Stimulated activated CD8-positive, alpha-beta memory T cell treated with anti-CD3 and anti-CD28 coated beads, Interleukin-7, amount 100 ng/mL, for 4 hours (primary cell): ENCODE data around the gene DEPDC5.
"Not testable (repeated sequence)": the region's sequence is repeated elsewhere in the genome, so short reads cannot be mapped to it uniquely, and the experiment has no call there.

Experiments used
- DNase-seq, 2 donors: peaks; one replicate each; pipeline ENCODE4 v3.0.0-alpha.2; 2020; ENCODE audit warnings: low read depth in 2 of 2

The DEPDC5 gene

DNA sequence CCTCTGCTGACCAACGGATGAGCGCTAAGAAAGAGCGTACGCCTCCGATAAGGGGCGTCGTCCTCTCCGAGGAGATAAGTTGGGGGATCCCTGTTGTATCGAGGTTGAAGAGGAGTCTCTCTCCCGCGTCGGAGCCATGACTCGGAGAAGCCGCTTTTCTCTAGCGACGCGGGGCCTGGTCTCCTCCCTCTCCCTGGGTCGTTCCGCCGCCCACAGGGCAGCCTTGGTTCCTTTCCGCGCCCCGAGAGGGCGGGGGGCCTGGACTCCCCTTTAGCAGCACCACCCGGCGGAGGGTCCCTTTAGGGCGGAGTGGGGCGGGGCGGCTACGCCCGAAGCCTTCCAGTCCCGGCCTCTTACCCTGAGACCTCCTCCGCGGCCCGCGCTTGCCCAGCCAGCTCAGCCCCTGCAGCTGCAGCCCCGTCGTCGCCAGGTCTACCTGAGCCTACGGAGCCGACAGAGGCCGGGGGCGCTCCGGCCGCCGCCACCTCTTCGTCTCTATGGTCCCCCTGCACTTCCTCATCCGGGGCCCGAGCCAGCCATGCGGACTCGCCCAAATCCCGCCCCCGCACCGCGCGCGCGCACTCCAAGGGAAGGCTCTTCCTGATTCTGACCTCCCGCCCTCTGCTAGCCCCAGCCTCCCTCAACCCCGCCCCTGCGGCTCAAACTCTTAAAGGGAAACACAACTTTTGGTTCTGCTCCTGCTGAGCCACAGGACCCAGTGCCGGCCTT is 4.0 kb upstream of the DEPDC5 start, which contains the start of gene PRR14L:
PRR14L (minus strand) TSS at position 497 of the 729 bp plus-strand sequence. CDS start 11,272 bp downstream, outside the sequence.
- peak; percentile 97 to 99 for DNase-seq

DNA sequence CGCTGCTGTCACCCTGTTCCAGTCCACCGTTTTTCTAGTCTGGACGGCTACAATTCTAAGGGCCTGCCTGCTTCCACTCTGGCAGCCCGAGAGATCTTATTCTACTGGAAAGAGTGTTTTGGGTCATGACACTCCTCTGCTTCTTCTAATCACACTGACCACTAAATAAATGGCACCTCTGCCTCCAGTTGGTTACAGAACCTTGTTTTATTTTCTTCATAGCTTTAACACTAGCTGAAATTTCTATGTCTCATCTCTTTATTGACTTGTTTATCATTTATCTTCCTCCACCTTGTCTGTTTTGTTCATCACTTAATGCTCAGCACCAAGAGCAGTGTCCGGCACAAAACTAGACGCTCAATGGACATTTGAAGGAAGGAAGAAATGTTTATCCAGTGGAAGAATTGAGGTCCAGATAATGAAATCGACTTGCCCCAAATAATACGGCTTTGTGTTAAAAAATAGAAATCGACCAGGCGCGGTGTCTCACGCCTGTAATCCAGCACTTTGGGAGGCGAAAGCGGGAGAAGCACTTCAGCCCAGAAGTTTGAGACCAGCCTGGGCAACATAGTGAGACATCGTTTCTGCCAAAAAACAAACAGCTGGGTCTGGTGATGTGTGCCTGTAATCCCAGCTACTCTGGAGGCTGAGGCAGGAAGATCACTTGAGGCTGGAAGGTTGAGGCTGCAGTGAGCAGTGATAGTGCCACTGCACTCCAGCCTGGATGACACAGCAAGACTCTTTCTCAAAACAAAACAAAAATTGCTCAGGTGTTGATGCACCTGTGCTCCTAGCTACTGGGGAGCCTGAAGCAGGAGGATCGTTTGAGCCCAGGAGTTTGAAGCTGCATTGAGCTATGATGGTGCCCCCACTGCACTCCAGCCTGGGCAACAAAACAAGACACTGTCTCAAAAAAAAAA is 3.2 kb upstream of the DEPDC5 start:
- DNase-seq, result no peak

DNA sequence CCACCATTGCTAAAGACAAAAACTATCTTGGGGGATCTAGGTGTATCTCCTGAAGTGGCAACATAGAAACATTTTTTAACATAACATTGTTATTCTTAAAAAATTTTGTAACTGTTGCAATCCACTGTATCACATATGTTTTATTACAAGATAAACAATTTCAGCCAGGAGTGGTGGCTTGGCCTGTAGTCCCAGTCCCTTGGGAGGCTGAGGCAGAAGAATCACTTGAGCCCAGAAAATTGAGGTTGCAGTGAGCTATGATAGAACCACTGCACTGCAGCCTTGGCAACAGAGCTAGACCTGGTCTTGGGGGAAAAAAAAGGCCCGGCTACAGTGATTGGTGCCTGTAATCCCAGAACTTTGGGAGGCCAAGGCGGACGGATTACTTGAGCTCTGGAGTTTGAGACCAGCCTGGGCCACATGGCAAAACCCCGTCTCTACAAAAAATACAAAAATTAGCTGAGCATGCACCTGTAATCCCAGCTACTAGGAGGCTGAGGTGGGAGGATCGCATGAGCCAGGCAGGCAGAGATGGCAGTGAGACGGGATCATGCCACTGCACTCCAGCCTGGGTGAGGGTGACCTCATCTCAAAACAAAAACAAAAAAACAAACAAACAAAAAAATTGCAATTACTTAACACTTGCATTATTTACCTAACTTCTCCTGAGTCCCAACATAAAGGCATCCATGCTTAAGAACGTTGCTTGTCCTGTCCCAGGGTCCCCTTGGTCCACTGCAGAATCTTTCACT is 1.5 kb upstream of the DEPDC5 start:
- no peak for DNase-seq

DNA sequence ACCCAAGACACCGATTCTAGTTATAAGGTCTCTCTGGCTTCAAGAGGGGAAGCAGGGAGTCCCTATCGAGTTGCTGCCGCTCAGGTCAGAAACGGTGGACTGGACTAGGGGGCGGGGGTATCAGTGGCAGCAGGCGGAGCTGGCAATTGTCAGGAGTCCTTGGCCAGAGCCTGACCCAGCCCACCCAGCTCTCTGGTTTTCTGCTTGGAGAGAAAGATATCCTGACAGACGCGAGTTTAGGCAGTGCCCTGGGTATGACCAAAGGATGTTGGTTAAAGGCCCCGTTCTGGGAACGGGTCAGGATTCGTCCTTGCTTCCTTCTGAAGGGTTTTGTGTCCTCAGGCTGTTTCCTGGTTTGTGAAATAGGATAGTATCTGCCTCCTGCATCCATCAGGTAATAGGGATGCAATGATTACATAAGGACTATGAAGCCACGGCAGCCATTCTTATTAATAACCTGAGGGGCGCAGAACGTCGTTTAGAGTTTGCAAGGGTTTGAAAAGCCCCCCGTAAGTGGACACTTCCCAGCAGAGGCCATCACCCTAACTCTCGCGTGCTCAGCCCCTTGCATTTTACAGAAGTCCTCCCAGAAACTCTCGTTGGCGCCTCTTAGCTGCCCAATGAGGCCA is 700 bp upstream of the DEPDC5 start:
- no peak for DNase-seq

DNA sequence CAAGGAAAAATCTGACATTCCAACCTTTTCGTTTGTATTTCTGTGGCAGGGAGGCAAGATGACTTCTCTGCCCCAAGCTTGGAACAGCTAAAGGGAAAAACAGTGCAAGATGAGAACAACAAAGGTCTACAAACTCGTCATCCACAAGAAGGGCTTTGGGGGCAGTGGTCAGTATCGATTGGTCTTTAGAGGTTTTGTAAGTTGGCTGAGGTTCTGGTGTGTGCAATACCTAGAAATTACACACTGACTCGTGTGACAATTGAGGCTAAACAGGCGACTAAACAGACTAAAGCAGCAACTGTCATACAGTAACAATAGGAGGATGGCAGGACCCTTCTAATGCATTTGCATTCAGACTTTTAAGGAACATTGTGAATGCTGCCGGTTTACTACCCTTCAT is 994 bp downstream of the DEPDC5 start:
- DNase-seq, result no peak

DNA sequence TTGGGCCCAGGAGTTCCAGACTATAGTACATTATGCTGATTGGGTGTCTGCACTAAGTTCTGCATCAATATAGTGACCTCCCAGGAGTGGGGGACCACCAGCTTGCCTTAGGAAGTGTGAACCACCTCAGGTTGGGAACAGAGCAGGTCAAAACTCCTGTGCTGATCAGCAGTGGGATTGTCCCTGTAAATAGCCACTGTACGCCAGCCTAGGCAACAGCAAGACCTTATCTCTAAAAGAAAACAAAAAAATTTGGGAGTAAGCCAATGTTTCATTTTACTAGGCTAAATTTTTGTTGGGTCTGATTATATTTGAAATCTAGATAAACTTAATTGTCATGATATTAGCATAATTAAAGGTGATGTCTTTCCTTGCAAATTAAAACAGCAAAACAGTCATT is 3.4 kb downstream of the DEPDC5 start:
- DNase-seq, result no peak

DNA sequence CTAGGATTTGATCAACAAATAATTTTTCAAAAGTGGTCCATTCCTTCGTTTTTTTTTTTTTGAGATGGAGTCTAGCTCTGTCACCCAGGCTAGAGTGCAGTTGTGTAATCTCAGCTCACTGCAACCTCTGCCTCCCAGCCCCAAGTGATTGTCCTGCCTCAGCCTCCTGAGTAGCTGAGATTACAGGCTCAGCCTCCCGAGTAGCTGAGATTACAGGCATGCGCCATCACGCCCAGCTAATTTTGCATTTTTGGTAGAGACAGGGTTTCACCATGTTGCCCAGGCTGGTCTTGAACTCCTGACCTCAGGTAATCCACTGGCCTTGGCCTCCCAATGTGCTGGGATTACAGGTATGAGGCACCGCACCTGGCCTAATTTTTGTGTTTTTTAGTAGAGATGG is 5.0 kb downstream of the DEPDC5 start:
- DNase-seq, result not testable (repeated sequence)

DNA sequence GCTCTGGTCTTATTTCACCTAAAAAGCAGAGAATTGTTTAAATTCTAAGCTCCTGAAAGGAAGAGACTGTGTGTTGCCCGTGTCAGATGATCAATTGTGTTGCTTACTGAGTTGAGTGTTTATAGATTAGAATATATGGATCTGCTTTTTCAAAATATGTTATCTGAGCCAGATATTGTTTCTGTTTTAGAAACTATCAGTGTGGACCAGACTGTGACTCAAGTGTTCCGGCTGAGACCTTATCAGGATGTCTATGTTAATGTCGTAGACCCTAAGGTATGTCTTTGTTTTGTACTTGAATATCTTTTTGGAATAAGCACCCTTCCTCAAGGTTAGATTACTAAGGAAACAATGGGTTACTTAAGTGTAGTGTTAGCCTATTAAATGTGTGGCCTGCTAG is 11.0 kb downstream of the DEPDC5 start:
- no peak for DNase-seq

DNA sequence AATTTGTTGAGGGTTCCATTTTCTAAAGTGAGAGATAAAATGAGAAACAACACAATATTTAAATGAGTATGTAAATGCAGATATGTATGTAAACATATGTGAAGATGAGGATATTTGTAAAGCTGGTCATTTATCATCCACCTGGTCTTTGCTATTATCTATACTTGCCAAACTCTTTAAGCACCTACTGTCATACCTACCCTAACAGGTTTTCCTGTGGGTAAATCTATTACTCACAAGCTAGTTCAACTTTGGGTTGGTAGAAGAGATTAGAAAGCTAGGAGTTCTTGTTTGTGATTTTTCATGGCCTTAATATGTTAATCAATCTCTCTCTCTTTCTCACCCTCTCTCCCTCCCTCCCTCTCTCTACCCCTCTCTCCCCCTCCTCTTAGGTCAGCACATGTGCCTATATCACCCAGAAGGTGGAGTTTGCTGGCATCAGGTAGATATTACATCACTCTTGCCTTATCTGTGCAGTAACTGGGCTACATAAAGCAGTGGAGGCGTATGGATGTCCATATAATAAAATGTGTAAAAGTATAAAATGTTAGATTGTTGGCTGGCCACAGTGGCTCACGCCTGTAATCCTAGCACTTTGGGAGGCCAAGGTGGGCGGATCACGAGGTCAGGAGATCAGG is 14.7 kb downstream of the DEPDC5 start:
- no peak for DNase-seq

DNA sequence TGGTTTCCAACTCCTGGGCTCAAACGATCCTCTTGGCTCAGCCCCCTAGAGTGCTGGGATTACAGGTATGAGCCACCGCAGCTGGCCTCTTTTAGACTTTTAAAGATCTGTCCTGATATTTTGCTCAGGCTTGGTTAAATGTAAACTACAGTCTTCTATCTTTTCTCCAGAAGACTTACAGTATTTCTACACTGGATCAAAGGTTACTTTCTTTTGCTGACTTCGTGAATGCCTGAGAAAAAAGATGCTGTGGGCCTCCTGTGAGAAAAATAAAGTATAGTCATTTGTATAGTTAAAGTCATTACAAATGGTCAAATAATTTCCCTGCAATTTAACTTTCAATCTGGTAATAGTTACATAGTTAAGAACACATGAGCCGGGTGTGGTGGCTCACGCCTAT is 19.6 kb downstream of the DEPDC5 start:
- DNase-seq, result no peak

DNA sequence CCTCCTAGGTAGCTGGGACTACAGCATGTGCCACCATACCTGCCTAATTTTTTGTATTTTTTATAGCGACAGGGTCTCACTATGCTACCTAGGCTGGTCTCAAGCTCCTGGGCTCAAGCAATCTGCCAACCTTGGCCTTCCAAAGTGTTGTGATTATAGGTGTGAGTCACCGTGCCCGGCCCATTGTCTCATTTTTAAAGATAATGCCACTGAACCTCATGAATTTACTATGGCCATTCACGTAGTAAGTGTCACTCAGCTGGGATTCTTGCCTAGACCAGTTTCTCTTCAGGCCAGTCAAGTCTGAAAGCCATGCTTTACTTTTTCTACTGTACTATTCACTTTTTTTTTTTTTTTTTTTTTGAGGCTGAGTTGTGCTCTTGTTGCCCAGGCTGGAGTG is 22.4 kb downstream of the DEPDC5 start:
- no peak for DNase-seq

DNA sequence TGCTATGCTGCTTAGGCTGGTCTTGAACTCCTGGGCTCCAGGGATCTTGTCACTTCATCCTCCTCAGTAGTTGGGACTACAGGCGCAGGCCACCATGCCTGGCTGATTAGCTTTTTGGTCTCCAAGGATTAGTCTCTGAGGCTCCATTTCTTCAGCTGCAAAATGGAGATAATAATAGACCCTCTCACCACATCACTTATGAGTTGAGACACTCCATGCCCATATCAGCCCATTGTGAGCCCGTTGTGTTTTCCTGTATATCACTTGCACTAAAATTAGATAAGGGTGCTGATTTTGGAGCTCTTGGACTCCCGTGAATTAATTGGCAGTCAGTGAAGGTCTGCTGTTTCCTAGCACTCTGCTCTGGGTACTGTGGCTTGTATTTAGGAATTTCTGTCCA is 36.0 kb downstream of the DEPDC5 start:
- DNase-seq, result no peak

DNA sequence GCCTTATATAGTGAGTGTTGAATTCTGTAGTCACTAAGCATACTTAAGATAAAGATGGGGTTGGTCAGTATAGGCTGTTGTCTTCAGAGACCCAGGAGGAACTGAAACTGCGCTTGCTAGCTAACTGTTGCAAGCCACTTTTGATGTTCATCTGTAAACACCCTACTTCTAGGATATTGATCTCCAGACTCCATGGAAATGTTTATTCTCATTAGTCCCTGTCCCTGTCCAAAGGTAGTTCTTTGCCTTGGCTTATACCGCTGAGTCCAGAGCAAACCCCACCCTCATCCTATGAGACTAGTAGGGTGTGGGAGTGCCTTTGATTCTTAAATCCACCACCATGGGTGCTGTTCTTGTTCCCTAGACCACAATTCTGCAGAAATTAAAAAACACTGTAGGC is 36.4 kb downstream of the DEPDC5 start:
- DNase-seq, result no peak

DNA sequence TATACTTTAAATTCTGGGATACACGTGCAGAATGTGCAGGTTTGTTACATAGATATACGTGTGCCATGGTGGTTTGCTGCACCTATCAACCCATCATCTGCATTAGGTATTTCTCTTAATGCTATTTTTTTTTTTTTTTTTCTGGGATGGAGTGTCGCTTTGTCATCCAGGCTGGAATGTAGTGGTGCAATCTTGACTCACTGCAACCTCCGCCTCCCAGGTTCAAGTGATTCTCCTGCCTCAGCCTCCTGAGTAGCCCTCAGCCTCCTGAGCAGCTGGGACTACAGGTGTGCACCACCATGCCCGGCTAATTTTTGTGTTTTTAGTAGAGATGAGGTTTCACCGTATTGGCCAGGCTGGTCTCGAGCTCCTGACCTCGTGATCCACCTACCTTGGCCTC is 45.5 kb downstream of the DEPDC5 start:
- DNase-seq, result not testable (repeated sequence)

DNA sequence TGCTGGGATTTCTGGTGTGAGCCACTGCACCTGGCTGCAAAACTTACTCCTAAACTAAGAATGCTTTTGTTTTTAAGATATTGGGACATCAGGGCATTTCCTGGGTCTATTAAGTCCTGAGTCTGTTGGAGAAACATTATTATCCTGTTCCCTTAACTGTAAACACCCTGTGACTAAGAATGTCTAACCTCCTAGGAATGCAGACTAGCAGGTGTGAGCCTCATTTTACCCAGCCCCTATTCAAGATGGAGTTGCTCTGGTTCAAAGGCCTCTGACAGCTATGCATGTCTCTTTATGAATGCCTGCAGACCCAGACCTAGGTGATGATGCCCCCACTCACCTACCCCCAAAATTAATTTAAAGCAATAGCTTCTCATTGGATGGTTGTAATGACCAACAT is 46.2 kb downstream of the DEPDC5 start:
- DNase-seq, result no peak

DNA sequence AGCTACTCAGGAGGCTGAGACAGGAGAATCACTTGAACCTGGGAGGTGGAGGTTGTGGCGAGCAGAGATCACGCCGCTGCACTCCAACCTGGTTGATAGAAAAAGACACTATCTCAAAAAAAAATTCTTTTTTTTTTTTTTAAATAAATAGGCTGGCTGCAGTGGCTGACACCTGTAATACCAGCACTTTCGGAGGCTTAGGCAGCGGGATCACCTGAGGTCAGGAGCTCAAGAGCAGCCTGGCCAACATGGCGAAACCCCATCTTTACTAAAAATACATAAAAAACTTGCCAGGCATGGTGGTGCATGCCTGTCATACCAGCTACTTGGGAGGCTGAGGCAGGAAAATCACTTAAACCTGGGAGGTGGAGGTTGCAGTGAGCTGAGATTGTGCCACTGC is 47.0 kb downstream of the DEPDC5 start:
- not testable (repeated sequence) for DNase-seq

DNA sequence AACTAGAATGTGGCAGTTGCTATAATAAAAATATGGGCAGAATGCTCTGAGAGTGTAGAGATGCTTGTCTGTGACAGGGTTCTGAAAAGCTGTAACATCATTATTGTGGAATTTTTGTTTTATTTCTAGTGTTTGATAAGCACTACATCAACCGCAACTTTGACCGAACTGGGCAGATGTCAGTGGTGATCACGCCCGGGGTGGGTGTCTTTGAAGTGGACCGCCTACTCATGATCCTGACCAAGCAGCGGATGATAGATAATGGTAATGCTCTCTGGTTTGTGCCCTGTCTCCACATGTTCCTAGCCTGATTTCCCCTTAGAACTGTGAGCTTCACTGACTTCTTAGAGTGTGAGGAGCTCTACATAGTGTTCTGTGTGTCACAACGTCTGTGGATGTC is 48.8 kb downstream of the DEPDC5 start:
- DNase-seq, result no peak

DNA sequence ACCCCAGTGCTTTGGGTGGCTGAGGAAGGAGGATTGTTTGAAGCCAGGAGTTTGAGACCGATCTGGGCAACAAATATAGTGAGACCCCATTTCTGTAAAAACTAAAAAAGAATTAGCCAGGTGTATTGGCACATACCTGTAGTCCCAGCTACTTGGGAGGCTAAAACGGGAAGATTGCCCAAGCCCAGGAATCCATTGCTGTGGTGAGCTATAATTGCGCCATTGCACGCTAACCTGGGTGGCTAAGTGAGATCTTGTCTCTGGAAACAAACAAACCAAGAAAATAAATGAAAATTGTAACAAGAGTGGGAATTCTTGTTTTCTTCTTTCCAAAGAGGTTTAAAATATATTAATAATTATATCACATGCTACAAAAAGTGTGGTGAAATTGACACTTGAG is 52.9 kb downstream of the DEPDC5 start:
- DNase-seq, result no peak

DNA sequence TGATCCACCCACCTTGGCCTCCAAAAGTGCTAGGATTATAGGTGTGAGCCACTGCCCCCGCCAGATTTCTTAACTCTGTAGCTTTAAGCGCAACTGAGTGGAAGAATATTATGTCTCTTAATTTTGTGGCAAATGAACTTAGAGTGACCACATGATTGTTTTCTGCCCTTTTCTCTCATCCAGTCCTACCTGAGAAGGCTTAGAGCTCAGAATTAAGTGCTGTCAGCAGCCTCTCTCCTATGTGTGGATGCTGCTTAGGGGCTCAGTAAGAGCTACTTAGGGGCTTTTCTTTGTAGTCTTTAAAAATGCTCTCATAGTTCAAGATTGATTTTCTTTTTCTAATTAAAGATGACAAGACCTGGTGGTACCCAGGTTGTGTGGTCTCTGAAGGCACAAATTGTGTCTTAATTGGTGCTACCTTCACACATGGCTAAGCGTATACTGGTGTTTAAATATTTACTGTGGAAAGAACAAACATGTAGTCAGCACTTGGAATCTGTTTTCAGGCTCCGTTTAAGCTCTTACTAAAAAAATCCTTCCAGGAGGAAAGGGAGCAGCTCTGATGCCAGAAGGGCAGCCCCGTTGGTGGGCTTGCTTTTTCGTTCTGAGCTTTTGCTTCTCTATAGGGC is 59.3 kb downstream of the DEPDC5 start:
- DNase-seq, result no peak

DNA sequence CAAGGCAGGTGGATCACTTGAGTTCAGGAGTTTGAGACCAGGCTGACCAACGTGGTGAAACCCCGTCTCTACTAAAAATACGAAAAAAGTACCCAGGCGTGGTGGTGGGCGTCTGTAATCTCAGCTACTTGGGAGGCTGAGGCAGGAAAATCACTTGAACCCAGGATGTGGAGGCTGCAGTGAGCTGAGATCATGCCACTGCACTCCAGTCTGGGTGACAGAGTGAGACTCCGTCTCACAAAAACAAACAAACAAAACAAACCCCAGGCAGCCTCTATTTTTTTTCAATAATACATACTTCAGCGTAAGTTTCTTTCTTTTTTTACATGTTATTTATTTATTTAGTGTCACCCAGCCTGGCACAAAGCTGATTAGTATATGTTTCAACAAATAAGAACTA is 60.1 kb downstream of the DEPDC5 start:
- not testable (repeated sequence) for DNase-seq

DNA sequence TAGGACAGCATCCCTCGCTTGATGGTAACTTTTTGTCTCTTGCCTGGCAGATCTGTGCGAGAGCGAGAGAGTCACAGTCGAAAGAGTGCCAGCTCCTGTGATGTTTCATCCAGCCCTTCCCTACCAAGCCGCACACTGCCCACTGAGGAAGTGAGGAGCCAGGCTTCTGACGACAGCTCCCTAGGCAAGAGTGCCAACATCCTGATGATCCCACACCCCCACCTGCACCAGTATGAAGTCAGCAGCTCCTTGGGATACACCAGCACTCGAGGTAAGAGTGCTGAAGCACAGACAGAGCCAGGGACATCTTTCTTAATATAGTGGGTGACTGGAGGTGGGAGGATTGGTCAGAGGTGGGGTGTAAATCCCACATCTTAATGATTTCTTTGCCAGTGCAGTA is 61.1 kb downstream of the DEPDC5 start:
- DNase-seq, result no peak
